H1 (cell line): Measurements from ENCODE around the gene ATP6V0E2. TPM values are rescaled to one million over a fixed set of nuclear protein-coding genes. Genes with fewer than 3 reads are reported as not detected.

ENCODE experiments used
- CTCF ChIA-PET: fragments of 300-600 bp; sonication (Branson Sonifier 250); formaldehyde crosslinking; loops from one replicate; lab custom pipeline; 2021; ENCODE audit not compliant: partially characterized antibody; lab: Charles Lee
- POLR2A ChIA-PET: fragments of 300-600 bp; sonication (Branson Sonifier 250); formaldehyde crosslinking; loops from one replicate; lab custom pipeline; 2021; ENCODE audit warnings: inconsistent platforms; ENCODE audit not compliant: partially characterized antibody; lab: Charles Lee
- DNase-seq, 2 experiments: peaks; one replicate each; pipeline versions ENCODE4 v3.0.0 to v3.0.0-alpha.2; 2010 to 2022; ENCODE audit warnings: low spot score in 2 of 2, low read depth in 1 of 2, mixed read lengths in 1 of 2
- FAIRE-seq: peaks from 2 replicates; lab custom pipeline; 2011; peaks lifted over from hg19 to GRCh38; lab: Jason Lieb, UNC
- H2AFZ ChIP-seq: 2 replicates; pipeline ENCODE4 v1.8.1; 2012; ENCODE audit warnings: low read length, inconsistent platforms
- H2AK5ac ChIP-seq: 2 replicates; pipeline ENCODE4 v1.6.1; 2013; ENCODE audit warnings: low read depth, low read length
- H2BK120ac ChIP-seq: replicated peaks from 2 replicates; pipeline ENCODE3; 2013; ENCODE audit warnings: low read depth, low read length, inconsistent platforms
- H2BK12ac ChIP-seq: 2 replicates; pipeline ENCODE4 v1.6.1; 2013; ENCODE audit warnings: low read depth, low read length
- H2BK15ac ChIP-seq: 2 replicates; pipeline ENCODE4 v1.6.1; 2013; ENCODE audit warnings: low read length
- H2BK20ac ChIP-seq: 2 replicates; pipeline ENCODE4 v1.6.1; 2013; ENCODE audit warnings: low read length
- H2BK5ac ChIP-seq: 2 replicates; pipeline ENCODE4 v1.6.1; 2013; ENCODE audit warnings: low read depth, low read length
- H3K14ac ChIP-seq: 2 replicates; pipeline ENCODE4 v1.6.1; 2013; ENCODE audit warnings: inconsistent platforms; ENCODE audit not compliant: insufficient read length
- H3K18ac ChIP-seq: 2 replicates; pipeline ENCODE4 v1.6.1; 2013; ENCODE audit warnings: low read length; ENCODE audit errors: extremely low read depth
- H3K23ac ChIP-seq: 2 replicates; pipeline ENCODE4 v1.6.1; 2013; ENCODE audit warnings: inconsistent platforms; ENCODE audit not compliant: insufficient read length
- H3K23me2 ChIP-seq: 2 replicates; pipeline ENCODE4 v1.6.1; 2013; ENCODE audit warnings: low read depth, low read length
- H3K27ac ChIP-seq: 2 replicates; pipeline ENCODE4 v1.6.1; 2011; ENCODE audit warnings: low read depth, low read length, inconsistent platforms
- H3K27me3 ChIP-seq, 4 experiments: replicated peaks in 1 of 4; 1 replicate in 1 of 4; 2 replicates in 3 of 4; pipeline versions ENCODE4 v1.6.1 to v1.8.1; 2011 to 2013; ENCODE audit warnings: low read length in 3 of 4, mild to moderate bottlenecking in 3 of 4, inconsistent platforms in 2 of 4, mixed read lengths in 2 of 4, moderate library complexity in 1 of 4; ENCODE audit not compliant: control insufficient read depth in 3 of 4, insufficient read depth in 3 of 4; ENCODE audit errors: extremely low read depth in 1 of 4
- H3K36me3 ChIP-seq, 4 experiments: 2 replicates each; pipeline versions ENCODE4 v1.6.1 to v1.8.1; 2011 to 2013; ENCODE audit warnings: mild to moderate bottlenecking in 4 of 4, low read length in 3 of 4, moderate library complexity in 2 of 4, control low read depth in 1 of 4, inconsistent platforms in 1 of 4; ENCODE audit not compliant: insufficient read depth in 4 of 4, control insufficient read depth in 2 of 4
- H3K4ac ChIP-seq: replicated peaks from 2 replicates; pipeline ENCODE3; 2013; ENCODE audit warnings: low read length, low read depth, mixed read lengths, inconsistent platforms; ENCODE audit not compliant: insufficient read length
- H3K4me1 ChIP-seq, 4 experiments: replicated peaks in 1 of 4; 1 replicate in 1 of 4; 2 replicates in 3 of 4; pipeline versions ENCODE4 v1.6.1 to v1.8.1; 2011 to 2013; ENCODE audit warnings: low read length in 3 of 4, inconsistent platforms in 2 of 4, mixed read lengths in 1 of 4; ENCODE audit not compliant: insufficient read depth in 4 of 4, control insufficient read depth in 3 of 4
- H3K4me2 ChIP-seq, 2 experiments: 2 replicates each; pipeline versions ENCODE4 v1.6.1 to v1.8.1; 2011 to 2013; ENCODE audit warnings: low read depth in 2 of 2, low read length in 2 of 2, control low read depth in 1 of 2, inconsistent platforms in 1 of 2, mild to moderate bottlenecking in 1 of 2; ENCODE audit not compliant: insufficient read depth in 1 of 2
- H3K4me3 ChIP-seq, 4 experiments: fragments of 200-600, 300-600 bp in 1 of 4; sonication (generic), shearing (Covaris generic), sonication (Bioruptor Twin) in 1 of 4; 2 replicates each; pipeline versions ENCODE4 v1.5.1 to v1.8.1; 2011 to 2016; ENCODE audit warnings: low read length in 4 of 4, low read depth in 3 of 4, control low read depth in 2 of 4, inconsistent platforms in 2 of 4, mild to moderate bottlenecking in 2 of 4, mixed read lengths in 1 of 4, moderate library complexity in 1 of 4; ENCODE audit not compliant: insufficient read depth in 2 of 4; ENCODE audit errors: extremely low read depth in 1 of 4
- H3K56ac ChIP-seq: replicated peaks from 2 replicates; pipeline ENCODE3; 2013; ENCODE audit warnings: low read depth, mild to moderate bottlenecking, mixed read lengths, low read length, inconsistent platforms; ENCODE audit not compliant: insufficient read length
- H3K79me1 ChIP-seq: 2 replicates; pipeline ENCODE4 v1.6.1; 2013; ENCODE audit warnings: low read depth, low read length, control low read depth
- H3K79me2 ChIP-seq, 2 experiments: 2 replicates each; pipeline versions ENCODE4 v1.6.1 to v1.8.1; 2012 to 2013; ENCODE audit warnings: low read length in 2 of 2, mild to moderate bottlenecking in 2 of 2, inconsistent platforms in 1 of 2; ENCODE audit not compliant: insufficient read depth in 2 of 2, control insufficient read depth in 1 of 2
- H3K9ac ChIP-seq, 4 experiments: replicated peaks in 1 of 4; 1 replicate in 1 of 4; 2 replicates in 3 of 4; pipeline versions ENCODE4 v1.6.1 to v1.8.1; 2011 to 2013; ENCODE audit warnings: low read depth in 3 of 4, low read length in 3 of 4, control low read depth in 2 of 4, mild to moderate bottlenecking in 2 of 4, moderate library complexity in 2 of 4, inconsistent platforms in 1 of 4; ENCODE audit errors: extremely low read depth in 1 of 4
- H3K9me3 ChIP-seq, 2 experiments: 2 replicates each; pipeline versions ENCODE4 v1.6.1 to v1.8.1; 2012 to 2013; ENCODE audit warnings: mild to moderate bottlenecking in 2 of 2, moderate library complexity in 2 of 2, control low read depth in 1 of 2, inconsistent platforms in 1 of 2, low read depth in 1 of 2, low read length in 1 of 2, mixed read lengths in 1 of 2; ENCODE audit not compliant: insufficient read depth in 2 of 2
- H4K20me1 ChIP-seq, 2 experiments: replicated peaks in 1 of 2; 2 replicates each; pipeline versions ENCODE3 to v1.8.1; 2011 to 2013; ENCODE audit warnings: inconsistent platforms in 2 of 2, low read length in 2 of 2, mild to moderate bottlenecking in 1 of 2; ENCODE audit not compliant: insufficient read depth in 2 of 2, control insufficient read depth in 1 of 2
- H4K5ac ChIP-seq: 2 replicates; pipeline ENCODE4 v1.6.1; 2013; ENCODE audit warnings: low read length, low read depth, mixed read lengths, inconsistent platforms; ENCODE audit not compliant: insufficient read length
- H4K8ac ChIP-seq: 2 replicates; pipeline ENCODE4 v1.8.0; 2013; ENCODE audit warnings: mild to moderate bottlenecking, moderate library complexity, low read length, inconsistent platforms; ENCODE audit not compliant: insufficient read depth; ENCODE audit errors: extremely low read depth
- H4K91ac ChIP-seq: replicated peaks from 2 replicates; pipeline ENCODE3; 2013; ENCODE audit warnings: low read length, mixed read lengths, inconsistent platforms; ENCODE audit not compliant: insufficient read length
- ATF3 ChIP-seq: IDR thresholded peaks from 2 replicates; pipeline ENCODE4 v1.6.1; 2011; ENCODE audit warnings: low read depth, mild to moderate bottlenecking, low read length; ENCODE audit not compliant: insufficient read depth
- BCL11A ChIP-seq, 2 experiments: IDR thresholded peaks; one replicate each; pipeline ENCODE4 v1.6.1; 2011; ENCODE audit warnings: low read depth in 2 of 2, low read length in 2 of 2, mild to moderate bottlenecking in 2 of 2
- EP300 ChIP-seq, 2 experiments: IDR thresholded peaks; 1 replicate in 1 of 2; 2 replicates in 1 of 2; pipeline ENCODE4 v1.6.1; 2011 to 2012; ENCODE audit warnings: low read depth in 2 of 2, low read length in 2 of 2, mild to moderate bottlenecking in 2 of 2, borderline replicate concordance in 1 of 2, inconsistent platforms in 1 of 2, moderate library complexity in 1 of 2
- EZH2 ChIP-seq: fragments of 200-600 bp; sonication (generic); IDR thresholded peaks from 2 replicates; pipeline ENCODE4 v1.7.1; 2012; ENCODE audit warnings: low read depth, mild to moderate bottlenecking, moderate library complexity, low read length, inconsistent platforms; ENCODE audit not compliant: severe bottlenecking
- GTF2F1 ChIP-seq: IDR thresholded peaks from 2 replicates; pipeline ENCODE4 v1.6.1; 2012; ENCODE audit warnings: low read depth, low read length, improper control_type of control experiment, borderline replicate concordance
- JUN ChIP-seq: IDR thresholded peaks from 2 replicates; pipeline ENCODE4 v1.6.1; 2011; ENCODE audit warnings: low read depth, mild to moderate bottlenecking, improper control_type of control experiment, low read length
- KDM4A ChIP-seq: IDR thresholded peaks from one replicate; pipeline ENCODE4 v1.7.1; 2012; ENCODE audit warnings: low read depth, mild to moderate bottlenecking, moderate library complexity, low read length, inconsistent platforms; ENCODE audit not compliant: severe bottlenecking
- POLR2A ChIP-seq, 2 experiments: IDR thresholded peaks; 1 replicate in 1 of 2; 2 replicates in 1 of 2; pipeline ENCODE4 v1.6.1; 2011; ENCODE audit warnings: low read depth in 2 of 2, low read length in 2 of 2, mild to moderate bottlenecking in 2 of 2; ENCODE audit errors: control extremely low read depth in 1 of 2
- SUZ12 ChIP-seq: fragments of 200-600 bp; sonication (generic); IDR thresholded peaks from 2 replicates; pipeline ENCODE4 v1.6.1; 2012; ENCODE audit warnings: mild to moderate bottlenecking, inconsistent platforms, low read length, moderate library complexity, mixed read lengths
- TAF1 ChIP-seq: IDR thresholded peaks from 2 replicates; pipeline ENCODE4 v1.6.1; 2011; ENCODE audit warnings: mild to moderate bottlenecking, low read depth, low read length
- TAF7 ChIP-seq: optimal IDR thresholded peaks from 2 replicates; pipeline ENCODE3; 2011; ENCODE audit warnings: low read depth, mild to moderate bottlenecking, inconsistent platforms, low read length, moderate library complexity, borderline replicate concordance
- TBP ChIP-seq: IDR thresholded peaks from 2 replicates; pipeline ENCODE4 v1.6.1; 2011; ENCODE audit warnings: low read depth, low read length, improper control_type of control experiment
- ZNF274 ChIP-seq: IDR thresholded peaks from 2 replicates; pipeline ENCODE4 v1.7.0; 2012; ENCODE audit warnings: low read length, borderline replicate concordance; ENCODE audit errors: extremely low read depth
- WGBS, 2 experiments: shearing (Covaris generic) in 1 of 2; methylation state at CpG; one replicate each; pipeline versions ENCODE4 v1.1.6 to v1.1.7; 2013 to 2015; ENCODE audit warnings: low lambda C conversion rate in 2 of 2, mixed read lengths in 2 of 2, inconsistent platforms in 1 of 2, low coverage in 1 of 2, missing lambda C conversion rate in 1 of 2; ENCODE audit not compliant: insufficient replicate concordance in 2 of 2, insufficient coverage in 1 of 2, insufficient read length in 1 of 2; ENCODE audit errors: extremely low coverage in 1 of 2, missing lambda C conversion rate in 1 of 2; 5-methylcytosine and 5-hydroxymethylcytosine counted together
- polyA plus RNA-seq, 7 experiments: library from polyadenylated mRNA; depleted of rRNA in 3 of 7; stranded (reverse) in 5 of 7; unstranded in 2 of 7; fragments of >200 nt in 5 of 7; fragments of 200-250 nt in 2 of 7; gene quantifications; 1 replicate in 5 of 7; 2 replicates in 1 of 7; 4 replicates in 1 of 7; pipeline versions ENCODE4 v1.2.1 to v1.2.3, GENCODE V29; 2011 to 2013; ENCODE audit warnings: missing spikeins in 2 of 7, mixed read lengths in 2 of 7
- total RNA-seq: library from RNA; stranded (reverse); fragmentation: NEBNext Ultra II Directional; extraction: Animal tissue kit (Norgen Biotek cat#: 25700); gene quantifications from 2 replicates; pipeline ENCODE4 v1.2.1, GENCODE V29; 2021

ATP6V0E2 gene
- total and polyA plus RNA-seq, 2 of the 8 experiments (the other 6 are each of a cell fraction or from before 2014, with no cell fraction given): 26.1 to 47.9 TPM

GRCh38 chr7:149875396-149875795 lies 1.6 kb downstream of the ATP6V0E2 start:
- no peak for FAIRE-seq
- no peak overlapping the region for H2BK12ac ChIP-seq
- H2BK15ac ChIP-seq: no peak overlapping the region; the same call in 1 of the 2 replicates
- H3K9ac ChIP-seq: no peak overlapping the region
- H3K56ac ChIP-seq: no peak overlapping the region
- H3K4ac ChIP-seq: no peak overlapping the region
- peak in 1 of 2 experiments; percentile 20 for DNase-seq
- H2BK20ac ChIP-seq: no peak overlapping the region
- no peaks in the 10 kb centered on the region for H3K79me2 ChIP-seq
- H2BK120ac ChIP-seq: no peak overlapping the region
- H3K23me2 ChIP-seq: peaks cover 11% of the 10 kb centered on the region; the same call in 1 of the 2 replicates
- no peak overlapping the region for H3K14ac ChIP-seq
- no peaks in the 10 kb centered on the region for H3K36me3 ChIP-seq
- 95% methylated on average over 4 of the region's 4 CpGs; no CpG with 5 or more reads in 1 of the 2 experiments for WGBS, 2 experiments
- no peak overlapping the region; a peak in 1 of 4 replicates for H3K4me2 ChIP-seq
- no peaks in the 10 kb centered on the region for H3K79me1 ChIP-seq
- no peak overlapping the region for H3K18ac ChIP-seq
- ChIA-PET CTCF (interaction anchor here (0.8 to 1.9 kb wide), 3 partner anchors 8 to 69 kb away, joined by 3 to 10 read pairs (median 3); no protein-coding TSS in a partner anchor), POLR2A (interaction anchor here (0.6 to 1.4 kb wide), 3 partner anchors 8 to 23 kb away, joined by 3 to 5 read pairs (median 4); no protein-coding TSS in a partner anchor)
- H3K23ac ChIP-seq: peak overlapping the region; percentile 18
- no peak overlapping the region for H4K5ac ChIP-seq
- H3K4me1 ChIP-seq: peaks cover 0 to 12% (median 4%) of the 10 kb centered on the region in 4 experiments; a peak in 5 of 7 replicates
- peaks cover 0 to 22% (median 14%) of the 10 kb centered on the region in 4 experiments; a peak in 6 of 7 replicates for H3K27me3 ChIP-seq
- no peak overlapping the region for H2AK5ac ChIP-seq
- H3K9me3 ChIP-seq: no peaks in the 10 kb centered on the region
- H3K27ac ChIP-seq: no peak overlapping the region
- H4K8ac ChIP-seq: no peak overlapping the region
- no peak overlapping the region for H3K4me3 ChIP-seq
- no peaks in the 10 kb centered on the region for H4K20me1 ChIP-seq
- H2BK5ac ChIP-seq: no peak overlapping the region
- no peak overlapping the region for H4K91ac ChIP-seq
- no peak overlapping the region for H2AFZ ChIP-seq
- TF ChIP-seq EP300 (IDR thresholded peaks at IDR 0.05; ENCODE audit: borderline replicate concordance in 1 of 2, low read depth in 2 of 2, low read length in 2 of 2) (no peak), GTF2F1 (no peak), ATF3 (no peak), ZNF274 (no peak), TAF7 (no peak), EZH2 (no peak), JUN (no peak), POLR2A (IDR thresholded peaks at IDR 0.05; ENCODE audit: control extremely low read depth in 1 of 2, low read depth in 2 of 2, low read length in 2 of 2) (no peak), TBP (no peak), BCL11A (IDR thresholded peaks at IDR 0.05; ENCODE audit: low read depth in 2 of 2, low read length in 2 of 2) (no peak), KDM4A (no peak), SUZ12 (no peak), TAF1 (no peak)
